Activated B cell treated with CpG ODN at 0.5 μM for 24 hours (primary cell): ENCODE results near the gene TM2D1. TPM values are rescaled to one million over a fixed set of nuclear protein-coding genes. Genes with fewer than 3 reads are reported as not detected.

ENCODE experiments used
- ATAC-seq: fragments of 200-7000 bp; cut with Tn5 transposase; one replicate; pipeline ENCODE4 v1.10.0; 2021; ENCODE audit warnings: low read depth, mild to moderate bottlenecking, moderate library complexity
- CTCF ChIA-PET: fragments of 350-600 bp; sonication (Branson Sonifier 250); formaldehyde crosslinking; loops from one replicate; lab custom pipeline; 2021; ENCODE audit warnings: antibody characterized with exemption; lab: Charles Lee
- POLR2A ChIA-PET: fragments of 350-600 bp; sonication (Branson Sonifier 250); formaldehyde crosslinking; loops from one replicate; lab custom pipeline; 2021; ENCODE audit warnings: antibody characterized with exemption; lab: Charles Lee
- DNase-seq: peaks from one replicate; pipeline ENCODE4 v3.0.0; 2022
- H3K27ac Mint-ChIP-seq: one replicate; pipeline ENCODE4 v1.8.0; 2020; ENCODE audit warnings: mixed read lengths
- H3K27me3 Mint-ChIP-seq: one replicate; pipeline ENCODE4 v1.8.0; 2021; ENCODE audit warnings: mixed read lengths
- H3K36me3 Mint-ChIP-seq: one replicate; pipeline ENCODE4 v1.8.0; 2021; ENCODE audit warnings: low read depth, mixed read lengths
- H3K4me1 Mint-ChIP-seq: one replicate; pipeline ENCODE4 v1.8.0; 2021; ENCODE audit warnings: mixed read lengths
- H3K4me3 Mint-ChIP-seq: one replicate; pipeline ENCODE4 v1.8.0; 2020; ENCODE audit warnings: mild to moderate bottlenecking, mixed read lengths
- H3K9me3 Mint-ChIP-seq: one replicate; pipeline ENCODE4 v1.8.0; 2020; ENCODE audit warnings: mixed read lengths
- CTCF ChIP-seq: fragments of 200-600 bp; IDR thresholded peaks from one replicate; pipeline ENCODE4 v1.8.0; 2022; ENCODE audit warnings: antibody characterized with exemption, mild to moderate bottlenecking
- intact Hi-C: fragments of 100-400 bp; cut with micrococcal nuclease; formaldehyde crosslinking; loops from one replicate; pipeline ENCODE4 v1.15.1; 2024
- total RNA-seq: library from RNA; stranded (reverse); gene quantifications from 2 replicates; pipeline ENCODE4 v1.2.3, GENCODE V29; 2022

TM2D1 gene
- total RNA-seq, 1 donor from 2014 or later = 41.4 TPM

GRCh38 chr1:61635557-61635956, 89.4 kb downstream of the TM2D1 start:
- no peak for ATAC-seq
- Mint-ChIP-seq H3K4me1 (no peaks in the 10 kb centered on the region), H3K4me3 (no peak overlapping the region)

GRCh38 chr1:61631436-61631835, 93.5 kb downstream of the TM2D1 start:
- ChIA-PET POLR2A (no interaction called here), CTCF (no interaction called here)
- Mint-ChIP-seq H3K36me3 (no peaks in the 10 kb centered on the region), H3K27ac (no peak overlapping the region), H3K27me3 (peaks cover 3% of the 10 kb centered on the region), H3K4me1 (no peaks in the 10 kb centered on the region), H3K9me3 (no peaks in the 10 kb centered on the region), H3K4me3 (no peak overlapping the region)
- intact Hi-C loops = no loop called here
- no peak for ATAC-seq
- no peak for TF ChIP-seq CTCF
- no peak for DNase-seq

More at GRCh38 chr1:61635557-61635956, 89.4 kb downstream of the TM2D1 start:
- intact Hi-C loops = no loop called here
- TF ChIP-seq CTCF = no peak
- ChIA-PET POLR2A (no interaction called here), CTCF (no interaction called here)
- H3K36me3 Mint-ChIP-seq = no peaks in the 10 kb centered on the region
- no peak for DNase-seq
- H3K9me3 Mint-ChIP-seq = no peaks in the 10 kb centered on the region
- H3K27me3 Mint-ChIP-seq = no peaks in the 10 kb centered on the region
- no peak overlapping the region for H3K27ac Mint-ChIP-seq

Other genes with a start within 250 kb of the TM2D1 start
- 22.5 and 31.2 TPM in 2 replicates for gene PATJ, start 17.3 kb upstream of the TM2D1 start, total RNA-seq